Measurements from ENCODE around the gene IDH3G. TPM values are rescaled to one million over a fixed set of nuclear protein-coding genes. Genes with fewer than 3 reads are reported as not detected.
A peak's percentile ranks its signal among the peaks of the same experiment; 100 is the strongest.

IDH3G gene
- total RNA-seq, 2 experiments from 2014 or later = 46.8 to 47.3 TPM

DNA sequence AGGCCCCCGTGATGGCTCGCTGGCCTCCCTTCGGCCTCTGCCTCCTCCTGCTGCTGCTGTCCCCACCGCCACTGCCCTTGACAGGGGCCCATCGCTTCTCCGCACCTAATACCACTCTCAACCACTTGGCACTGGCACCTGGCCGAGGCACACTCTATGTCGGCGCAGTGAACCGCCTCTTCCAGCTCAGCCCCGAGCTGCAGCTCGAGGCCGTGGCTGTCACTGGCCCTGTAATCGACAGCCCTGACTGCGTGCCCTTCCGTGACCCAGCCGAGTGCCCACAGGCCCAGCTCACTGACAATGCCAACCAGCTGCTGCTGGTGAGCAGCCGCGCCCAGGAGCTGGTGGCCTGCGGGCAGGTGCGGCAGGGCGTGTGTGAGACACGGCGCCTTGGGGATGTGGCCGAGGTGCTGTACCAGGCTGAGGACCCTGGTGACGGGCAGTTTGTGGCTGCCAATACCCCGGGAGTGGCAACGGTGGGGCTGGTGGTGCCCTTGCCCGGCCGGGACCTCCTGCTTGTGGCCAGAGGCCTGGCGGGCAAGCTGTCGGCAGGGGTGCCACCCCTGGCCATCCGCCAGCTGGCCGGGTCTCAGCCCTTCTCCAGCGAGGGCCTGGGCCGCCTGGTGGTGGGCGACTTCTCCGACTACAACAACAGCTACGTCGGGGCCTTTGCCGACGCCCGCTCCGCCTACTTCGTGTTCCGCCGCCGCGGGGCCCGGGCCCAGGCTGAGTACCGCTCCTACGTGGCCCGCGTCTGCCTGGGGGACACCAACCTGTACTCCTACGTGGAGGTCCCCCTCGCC lies 27.1 kb downstream of the IDH3G start:
- Mint-ChIP-seq H3K9me3 (no peaks in the 10 kb centered on the region), H3K27me3 (no peaks in the 10 kb centered on the region), H3K4me3 (no peak overlapping the region), H3K36me3 (ENCODE audit: low read depth) (no peaks in the 10 kb centered on the region), H3K27ac (no peak overlapping the region), H3K4me1 (ENCODE audit: low read depth) (peaks cover 4% of the 10 kb centered on the region)
- no peaks in the 10 kb centered on the region for H3K27me3 ChIP-seq (ENCODE audit: control insufficient read depth in 1 of 2, insufficient read depth in 2 of 2, low read length in 2 of 2)
- peaks cover 9% of the 10 kb centered on the region for H3K4me1 ChIP-seq (ENCODE audit: insufficient read depth, low read length)
- no peak overlapping the region for H3K27ac ChIP-seq (ENCODE audit: low read depth in 1 of 2, low read length in 2 of 2)
- CTCF ChIA-PET = interaction anchor here (1.0 kb wide), 1 partner anchor 180 kb away, joined by 3 read pairs; no protein-coding TSS in a partner anchor
- H3K4me3 ChIP-seq (ENCODE audit: low read length) = no peak overlapping the region
- no peak for TF ChIP-seq CTCF (IDR thresholded peaks at IDR 0.05)
- no peaks in the 10 kb centered on the region for H3K9me3 ChIP-seq (ENCODE audit: control insufficient read depth in 1 of 2, insufficient read depth in 1 of 2, low read length in 2 of 2)
- POLR2A ChIA-PET = no interaction called here
- ATAC-seq (ENCODE audit: poor library complexity) = no peak
- peak in 2 of 14 experiments; percentile 7 to 12 for DNase-seq
- H3K36me3 ChIP-seq (ENCODE audit: insufficient read depth, low read length) = no peaks in the 10 kb centered on the region
- intact Hi-C loops (cut with DNase I, micrococcal nuclease) = loop anchor here in 1 of 2 experiments (10.0 kb wide), 1 partner anchor 118 kb away; the partner anchor contains the start of gene L1CAM

- intact Hi-C loops (cut with DNase I, micrococcal nuclease) = loop anchor here in 1 of 2 experiments (10.0 kb wide), 1 partner anchor 119 kb away; the partner anchor contains the start of gene L1CAM
- ChIA-PET POLR2A (no interaction called here), CTCF (interaction anchor here (1.0 kb wide), 1 partner anchor 181 kb away, joined by 3 read pairs; no protein-coding TSS in a partner anchor)
- H3K36me3 Mint-ChIP-seq (ENCODE audit: low read depth) = no peaks in the 10 kb centered on the region
- peaks cover 4% of the 10 kb centered on the region for H3K4me1 Mint-ChIP-seq (ENCODE audit: low read depth)
- H3K4me3 Mint-ChIP-seq = no peak overlapping the region
- ATAC-seq (ENCODE audit: poor library complexity) (no peak), DNase-seq (peak in 4 of 14 experiments; percentile 6 to 35 (median 30))
- Histone ChIP-seq H3K9me3 (ENCODE audit: control insufficient read depth in 1 of 2, insufficient read depth in 1 of 2, low read length in 2 of 2) (no peaks in the 10 kb centered on the region), H3K27me3 (ENCODE audit: control insufficient read depth in 1 of 2, insufficient read depth in 2 of 2, low read length in 2 of 2) (no peaks in the 10 kb centered on the region), H3K4me3 (ENCODE audit: low read length) (no peak overlapping the region), H3K36me3 (ENCODE audit: insufficient read depth, low read length) (no peaks in the 10 kb centered on the region), H3K4me1 (ENCODE audit: insufficient read depth, low read length) (peaks cover 9% of the 10 kb centered on the region), H3K27ac (ENCODE audit: low read depth in 1 of 2, low read length in 2 of 2) (no peak overlapping the region)
- H3K9me3 Mint-ChIP-seq = no peaks in the 10 kb centered on the region
- TF ChIP-seq CTCF (IDR thresholded peaks at IDR 0.05) = no peak
- H3K27me3 Mint-ChIP-seq = no peaks in the 10 kb centered on the region
- H3K27ac Mint-ChIP-seq = no peak overlapping the region
These were observed 27.9 kb downstream of the IDH3G start for GRCh38 chrX:153766098-153766817.

GRCh38 chrX:153765138-153766079 lies 28.8 kb downstream of the IDH3G start:
- no peak for ATAC-seq (ENCODE audit: poor library complexity)
- peak in 2 of 14 experiments; percentile 10 to 20 for DNase-seq
- Mint-ChIP-seq H3K4me1 (ENCODE audit: low read depth) (peaks cover 4% of the 10 kb centered on the region), H3K9me3 (no peaks in the 10 kb centered on the region), H3K27me3 (no peaks in the 10 kb centered on the region), H3K27ac (no peak overlapping the region), H3K4me3 (no peak overlapping the region), H3K36me3 (ENCODE audit: low read depth) (no peaks in the 10 kb centered on the region)
- Histone ChIP-seq H3K4me3 (ENCODE audit: low read length) (no peak overlapping the region), H3K27me3 (ENCODE audit: control insufficient read depth in 1 of 2, insufficient read depth in 2 of 2, low read length in 2 of 2) (no peaks in the 10 kb centered on the region), H3K9me3 (ENCODE audit: control insufficient read depth in 1 of 2, insufficient read depth in 1 of 2, low read length in 2 of 2) (no peaks in the 10 kb centered on the region), H3K27ac (ENCODE audit: low read depth in 1 of 2, low read length in 2 of 2) (no peak overlapping the region), H3K36me3 (ENCODE audit: insufficient read depth, low read length) (no peaks in the 10 kb centered on the region), H3K4me1 (ENCODE audit: insufficient read depth, low read length) (peaks cover 9% of the 10 kb centered on the region)
- POLR2A ChIA-PET = no interaction called here
- no peak for TF ChIP-seq CTCF (IDR thresholded peaks at IDR 0.05)
- CTCF ChIA-PET = interaction anchor here (1.0 kb wide), 1 partner anchor 182 kb away, joined by 3 read pairs; no protein-coding TSS in a partner anchor
- intact Hi-C loops (cut with DNase I, micrococcal nuclease) = loop anchor here in 1 of 2 experiments (10.0 kb wide), 1 partner anchor 119 kb away; the partner anchor contains the start of gene L1CAM

Measured in CD4-positive, alpha-beta T cell (primary cell).